ENCODE results near the gene ROMO1. TPM values are rescaled to one million over a fixed set of nuclear protein-coding genes. Genes with fewer than 3 reads are reported as not detected.
A peak's percentile ranks its signal among the peaks of the same experiment; 100 is the strongest.

The ROMO1 gene
- total RNA-seq, 1 donor from 2014 or later, result 131 TPM

DNA sequence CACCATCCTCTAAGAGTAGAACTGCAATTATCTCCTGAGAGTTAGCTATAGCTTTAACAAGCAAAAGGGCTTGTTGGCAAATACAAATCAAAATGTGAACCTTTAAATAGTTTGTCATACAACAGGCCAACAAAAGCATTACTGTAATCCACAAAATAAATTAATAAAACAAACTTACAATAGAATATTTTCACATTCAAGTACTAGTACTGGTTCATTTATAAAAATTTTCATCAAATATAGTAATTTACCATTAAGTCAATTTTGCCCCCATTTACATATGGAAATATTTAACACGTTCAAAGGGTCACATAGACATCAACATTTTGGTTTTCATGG is 33.4 kb downstream of the ROMO1 start:
- peaks cover 36% of the 10 kb centered on the region for H3K36me3 Mint-ChIP-seq
- no peak for TF ChIP-seq CTCF (conservative IDR thresholded peaks at IDR 0.05)
- H3K27me3 Mint-ChIP-seq, result no peaks in the 10 kb centered on the region
- no peaks in the 10 kb centered on the region for H3K9me3 Mint-ChIP-seq
- peaks cover 7% of the 10 kb centered on the region for H3K4me1 Mint-ChIP-seq (ENCODE audit: unreplicated experiment)
- peak overlapping the region; percentile 52 for H3K27ac Mint-ChIP-seq
- DNase-seq (ENCODE audit: extremely low spot score, unreplicated experiment), result no peak
- no peak overlapping the region for H3K4me3 Mint-ChIP-seq

- no peak for TF ChIP-seq CTCF (conservative IDR thresholded peaks at IDR 0.05)
- Mint-ChIP-seq H3K4me1 (ENCODE audit: unreplicated experiment) (peaks cover 10% of the 10 kb centered on the region), H3K36me3 (peaks cover 47% of the 10 kb centered on the region), H3K4me3 (peak overlapping the region; percentile 29), H3K27ac (peak overlapping the region; percentile 52), H3K27me3 (no peaks in the 10 kb centered on the region), H3K9me3 (no peaks in the 10 kb centered on the region)
- DNase-seq (ENCODE audit: extremely low spot score, unreplicated experiment), result no peak
These were observed 35.2 kb downstream of the ROMO1 start for GRCh38 chr20:35734374-35734773.

- peaks cover 15% of the 10 kb centered on the region for H3K4me1 Mint-ChIP-seq (ENCODE audit: unreplicated experiment)
- H3K36me3 Mint-ChIP-seq, result peaks cover 51% of the 10 kb centered on the region
- peak overlapping the region; percentile 52 for H3K27ac Mint-ChIP-seq
- H3K9me3 Mint-ChIP-seq, result no peaks in the 10 kb centered on the region
- TF ChIP-seq CTCF (conservative IDR thresholded peaks at IDR 0.05), result no peak
- H3K4me3 Mint-ChIP-seq, result peak overlapping the region; percentile 29
- DNase-seq (ENCODE audit: extremely low spot score, unreplicated experiment), result no peak
- no peaks in the 10 kb centered on the region for H3K27me3 Mint-ChIP-seq
These were observed 35.8 kb downstream of the ROMO1 start for GRCh38 chr20:35734777-35735649.

GRCh38 chr20:35735826-35736470 is 36.7 kb downstream of the ROMO1 start:
- Mint-ChIP-seq H3K36me3 (peaks cover 56% of the 10 kb centered on the region), H3K4me3 (peak overlapping the region; percentile 49)

GRCh38 chr20:35737865-35738333 is 38.7 kb downstream of the ROMO1 start:
- peaks cover 6% of the 10 kb centered on the region for H3K27me3 Mint-ChIP-seq
- H3K4me1 Mint-ChIP-seq (ENCODE audit: unreplicated experiment), result peaks cover 18% of the 10 kb centered on the region
- H3K27ac Mint-ChIP-seq, result peak overlapping the region; percentile 48
- TF ChIP-seq CTCF (conservative IDR thresholded peaks at IDR 0.05), result no peak
- peaks cover 56% of the 10 kb centered on the region for H3K36me3 Mint-ChIP-seq
- no peak for DNase-seq (ENCODE audit: extremely low spot score, unreplicated experiment)
- H3K9me3 Mint-ChIP-seq, result no peaks in the 10 kb centered on the region
- H3K4me3 Mint-ChIP-seq, result peak overlapping the region; percentile 51

More at GRCh38 chr20:35735826-35736470, 36.7 kb downstream of the ROMO1 start:
- DNase-seq (ENCODE audit: extremely low spot score, unreplicated experiment), result no peak
- TF ChIP-seq CTCF (conservative IDR thresholded peaks at IDR 0.05), result no peak
- H3K27ac Mint-ChIP-seq, result peak overlapping the region; percentile 45
- H3K27me3 Mint-ChIP-seq, result no peaks in the 10 kb centered on the region
- H3K9me3 Mint-ChIP-seq, result no peaks in the 10 kb centered on the region
- H3K4me1 Mint-ChIP-seq (ENCODE audit: unreplicated experiment), result peaks cover 15% of the 10 kb centered on the region
